Fibroblast of skin of left quadriceps (primary cell): Measurements from ENCODE around the gene MARCHF10.
"Not testable (repeated sequence)": the region's sequence is repeated elsewhere in the genome, so short reads cannot be mapped to it uniquely, and the experiment has no call there.

Source experiments
- DNase-seq, 2 experiments: peaks; one replicate each; pipeline ENCODE4 v3.0.0-alpha.2; 2013; ENCODE audit warnings: low read depth in 2 of 2

MARCHF10 gene

GRCh38 chr17:62698459-62698858 lies 109.7 kb downstream of the MARCHF10 start:
- DNase-seq = peak in 1 of 2 experiments; percentile 42

DNA sequence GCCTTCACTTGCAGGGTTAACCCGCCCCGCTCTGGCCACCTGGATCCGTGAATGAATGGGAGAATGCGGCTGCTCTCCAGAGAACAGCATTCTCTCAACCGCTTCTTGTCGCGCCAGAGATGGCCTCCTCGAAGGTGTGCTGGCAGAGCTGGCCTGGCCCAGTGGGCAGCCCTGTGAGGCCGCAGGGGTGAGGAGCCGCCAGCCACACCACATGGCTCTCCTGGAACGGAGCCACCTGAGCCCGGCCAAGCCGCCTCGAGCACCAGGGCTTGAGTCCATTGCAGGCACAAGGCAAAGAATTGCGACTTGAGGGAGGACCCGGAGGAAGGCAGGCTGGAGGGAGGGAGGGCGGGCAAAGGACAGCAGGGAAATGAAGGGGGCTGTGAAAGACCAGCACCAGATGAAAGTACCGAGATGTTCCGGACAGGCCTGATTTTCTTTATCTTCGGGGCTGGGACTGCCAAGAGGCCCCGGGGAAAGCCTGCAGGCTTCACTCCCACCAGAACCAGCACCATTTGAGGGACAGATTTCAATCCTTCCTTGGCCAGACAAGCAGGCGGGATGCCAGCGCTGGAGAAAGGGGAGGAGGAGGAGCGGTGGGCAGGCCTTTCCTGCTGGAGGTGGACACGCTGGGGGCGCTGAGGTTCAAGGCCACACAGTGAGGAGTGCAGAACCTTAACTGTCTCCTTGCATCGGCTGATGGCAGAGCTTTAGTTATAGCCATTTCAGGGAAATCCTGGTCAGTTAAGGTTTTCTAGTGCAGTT lies 111.2 kb downstream of the MARCHF10 start:
- DNase-seq = no peak

DNA sequence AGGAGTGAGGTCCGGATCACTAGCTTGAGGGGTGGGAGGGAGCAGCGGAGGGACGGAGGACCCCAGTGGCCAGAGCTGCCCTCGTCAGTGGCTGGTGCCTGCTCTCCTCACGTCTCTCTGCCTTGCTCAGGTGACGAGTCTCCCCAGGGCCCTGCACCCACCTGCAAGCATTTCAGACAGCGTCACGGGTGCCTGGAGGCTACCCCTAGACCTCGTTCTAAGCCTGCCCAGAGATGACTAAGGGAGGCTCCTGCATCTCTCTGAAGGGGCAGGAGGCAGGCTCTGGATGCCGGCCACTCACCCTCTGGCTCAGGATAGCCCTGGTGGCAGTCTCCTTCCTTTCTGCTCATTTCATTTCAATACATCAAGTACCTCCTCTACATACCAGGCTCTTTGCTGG lies 111.9 kb downstream of the MARCHF10 start:
- no peak for DNase-seq

DNA sequence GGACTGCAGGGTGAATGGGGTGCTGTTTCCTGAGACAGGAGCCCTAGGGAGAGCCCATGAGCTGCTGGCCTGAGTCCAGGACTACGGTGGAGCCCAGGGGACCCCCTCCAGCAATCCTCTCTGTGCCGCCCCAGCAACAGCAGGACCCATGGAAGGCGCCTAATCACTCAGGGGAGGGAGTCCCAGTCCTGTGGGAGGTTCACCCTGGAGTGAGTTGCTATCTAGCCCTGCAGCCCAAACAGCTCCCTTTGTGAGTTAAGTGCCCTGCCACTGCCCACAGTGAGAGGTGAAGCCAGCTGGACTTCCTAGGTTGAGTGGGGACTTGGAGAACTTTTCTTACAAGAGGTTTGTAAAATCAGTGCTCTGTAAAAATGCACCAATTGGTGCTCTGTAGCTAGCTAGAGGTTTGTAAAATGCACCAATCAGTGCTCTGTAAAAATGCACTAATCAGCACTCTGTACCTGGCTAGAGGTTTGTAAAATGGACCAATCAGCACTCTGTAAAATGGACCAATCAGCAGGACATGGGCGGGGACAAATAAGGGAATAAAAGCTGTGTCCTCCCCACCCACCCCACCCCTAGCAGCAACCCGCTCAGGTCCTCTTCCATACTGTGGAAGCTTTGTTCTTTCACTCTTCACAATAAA lies 112.9 kb downstream of the MARCHF10 start:
- not testable (repeated sequence) for DNase-seq

DNA sequence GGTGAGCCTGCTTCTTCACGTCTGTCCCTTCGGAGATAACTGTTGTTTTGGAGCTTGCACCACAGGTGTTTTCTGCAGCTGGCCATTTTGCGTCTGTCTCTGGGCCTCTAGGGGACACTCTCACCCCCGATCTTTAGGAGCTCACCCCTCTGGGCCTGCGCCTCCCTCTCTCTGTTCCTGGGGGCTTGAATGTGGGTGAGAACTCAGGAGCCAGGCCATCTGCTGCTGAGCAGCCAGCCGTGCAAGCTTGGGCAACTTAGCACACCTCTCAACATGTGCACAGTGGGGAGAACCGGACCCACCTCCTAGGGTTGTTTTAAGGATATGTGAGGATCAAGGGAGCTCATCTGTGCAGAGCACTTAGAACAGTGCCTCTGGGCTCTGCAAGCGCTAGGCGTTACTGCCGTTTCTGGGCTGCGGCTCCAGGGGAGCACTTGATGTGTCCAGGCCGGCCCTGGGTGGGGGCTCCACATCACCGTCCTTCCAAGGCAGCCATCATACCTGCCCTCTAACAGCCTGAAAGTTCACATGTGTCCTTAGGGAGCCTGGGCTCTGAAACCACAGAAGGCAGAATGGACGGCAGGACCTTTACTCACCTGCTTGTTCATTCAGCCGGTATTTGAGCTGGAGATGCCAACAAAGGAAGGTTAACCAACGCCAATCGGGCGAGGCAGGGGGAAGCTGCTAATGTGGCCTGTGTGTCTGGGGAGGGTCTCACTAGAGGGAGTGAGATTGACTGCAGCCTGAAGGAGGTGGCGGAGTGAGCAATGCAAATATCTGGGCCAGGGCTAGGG lies 114.3 kb downstream of the MARCHF10 start:
- DNase-seq = no peak

- no peak for DNase-seq
Observed at GRCh38 chr17:62692721-62693431, 115.2 kb downstream of the MARCHF10 start.

GRCh38 chr17:62692159-62692651 lies 115.9 kb downstream of the MARCHF10 start:
- no peak for DNase-seq

- not testable (repeated sequence) for DNase-seq
Observed at GRCh38 chr17:62691589-62691915, 116.6 kb downstream of the MARCHF10 start.

DNA sequence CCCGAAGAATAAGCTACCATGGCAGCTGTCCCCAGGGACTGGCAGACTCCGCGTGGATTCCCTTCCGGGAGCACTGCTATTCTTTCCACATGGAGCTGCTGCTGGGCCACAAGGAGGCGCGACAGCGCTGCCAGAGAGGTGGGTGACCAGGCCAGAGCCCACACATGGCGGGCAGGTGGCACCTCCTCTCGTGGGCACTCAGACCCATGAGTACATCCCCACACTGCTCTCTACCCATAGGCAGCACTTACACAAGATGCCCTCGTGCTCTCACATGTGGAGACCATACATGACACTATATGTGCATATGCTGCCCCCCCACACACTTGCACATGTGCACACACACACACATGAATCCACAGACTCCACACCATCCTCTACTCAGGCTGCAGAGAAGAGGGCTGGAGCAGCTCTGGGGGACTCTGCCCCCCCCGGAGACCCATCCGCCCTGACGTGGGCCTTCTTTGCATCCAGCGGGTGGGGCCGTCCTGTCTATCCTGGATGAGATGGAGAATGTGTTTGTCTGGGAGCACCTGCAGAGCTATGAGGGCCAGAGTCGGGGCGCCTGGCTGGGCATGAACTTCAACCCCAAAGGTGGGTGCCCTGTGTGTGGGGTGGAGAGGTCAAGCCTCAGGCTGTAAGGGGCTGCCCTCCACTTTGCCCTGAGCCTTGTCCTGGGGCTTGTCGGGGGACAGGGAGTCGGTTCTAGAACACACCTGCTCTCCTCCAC lies 117.8 kb downstream of the MARCHF10 start:
- no peak for DNase-seq

- DNase-seq = no peak
Observed at GRCh38 chr17:62689441-62690167, 118.5 kb downstream of the MARCHF10 start.

- DNase-seq = no peak
Observed at GRCh38 chr17:62688398-62689160, 119.5 kb downstream of the MARCHF10 start.

GRCh38 chr17:62687997-62688396 lies 120.1 kb downstream of the MARCHF10 start:
- DNase-seq = no peak

DNA sequence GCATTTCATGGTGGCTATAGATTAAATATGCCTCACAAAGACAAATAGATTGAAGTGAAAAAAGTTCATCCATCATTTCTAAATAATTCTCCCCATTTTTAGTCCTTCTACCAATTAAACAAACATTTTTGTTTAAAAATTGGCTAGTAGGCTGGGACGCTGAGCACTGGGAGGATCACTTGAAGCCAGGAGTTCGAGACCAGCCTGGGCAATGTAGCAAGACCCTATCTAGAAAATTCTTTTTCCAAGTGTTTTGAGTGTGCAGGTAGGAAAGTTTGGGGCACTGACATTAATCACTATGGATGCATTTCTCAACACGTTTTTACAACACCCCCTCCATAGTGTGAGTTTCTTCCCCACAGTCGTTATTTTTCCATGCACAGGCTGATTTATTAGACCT lies 123.9 kb downstream of the MARCHF10 start:
- no peak for DNase-seq

- DNase-seq = no peak
Observed at GRCh38 chr17:62681939-62682381, 126.2 kb downstream of the MARCHF10 start.

DNA sequence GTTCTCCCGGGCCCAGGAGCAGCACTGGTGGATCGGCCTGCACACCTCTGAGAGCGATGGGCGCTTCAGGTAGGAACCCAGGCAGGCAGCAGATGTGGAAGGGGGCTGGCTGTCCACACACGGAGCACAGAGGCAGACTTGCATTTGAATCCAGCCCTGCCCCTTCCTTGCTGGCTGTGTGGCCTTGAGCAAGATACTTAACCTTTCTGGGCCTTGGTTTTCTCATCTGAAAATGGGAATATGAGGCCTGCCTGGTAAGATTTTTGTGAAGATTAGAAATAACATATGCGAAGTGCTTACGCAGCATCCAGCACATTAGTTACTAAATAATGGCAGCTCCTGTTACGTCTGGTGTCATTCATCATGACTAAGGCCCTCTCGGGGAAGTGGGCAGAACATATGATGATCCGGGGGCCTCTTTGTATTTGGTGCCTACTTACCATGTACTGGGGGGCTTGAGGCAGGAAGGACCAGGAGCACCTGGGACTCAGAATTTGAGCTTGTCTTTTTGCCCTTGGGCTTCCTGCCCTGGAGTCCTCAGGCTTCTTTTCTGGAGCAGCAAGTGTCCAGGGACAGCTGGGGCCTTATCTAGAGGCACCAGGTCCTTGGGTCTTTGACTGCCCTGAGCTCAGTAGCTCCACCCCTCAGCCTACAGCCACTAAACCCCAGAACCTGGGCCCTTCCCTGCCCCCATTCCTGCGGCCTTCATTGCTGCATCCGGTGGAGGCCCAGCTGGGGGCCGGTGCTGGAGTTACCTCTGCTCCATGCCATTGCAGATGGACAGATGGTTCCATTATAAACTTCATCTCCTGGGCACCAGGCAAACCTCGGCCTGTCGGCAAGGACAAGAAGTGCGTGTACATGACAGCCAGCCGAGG lies 126.8 kb downstream of the MARCHF10 start:
- DNase-seq = no peak

- no peak for DNase-seq
Observed at GRCh38 chr17:62680541-62681052, 127.5 kb downstream of the MARCHF10 start.

DNA sequence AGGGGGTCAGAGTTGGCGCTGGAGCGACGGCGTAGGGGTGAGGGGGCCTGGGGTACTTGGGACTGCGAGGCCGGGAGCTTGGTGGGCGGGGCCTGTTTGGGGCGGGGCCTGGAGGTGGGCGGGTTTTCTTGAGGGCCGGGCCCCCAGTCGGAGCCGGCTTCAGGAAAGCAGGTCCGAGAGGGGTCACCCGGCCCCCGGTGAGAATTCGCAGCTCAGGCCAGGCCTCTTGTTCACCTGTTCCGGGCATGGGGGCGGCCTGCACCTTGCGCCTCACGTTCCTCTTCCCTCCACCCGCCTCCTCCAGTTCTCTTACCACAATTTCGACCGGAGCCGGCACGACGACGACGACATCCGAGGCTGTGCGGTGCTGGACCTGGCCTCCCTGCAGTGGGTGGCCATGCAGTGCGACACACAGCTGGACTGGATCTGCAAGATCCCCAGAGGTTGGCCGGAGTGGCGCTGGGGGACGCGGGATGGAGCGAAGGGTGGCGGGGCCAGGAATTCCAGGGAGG lies 128.2 kb downstream of the MARCHF10 start:
- DNase-seq = no peak

DNA sequence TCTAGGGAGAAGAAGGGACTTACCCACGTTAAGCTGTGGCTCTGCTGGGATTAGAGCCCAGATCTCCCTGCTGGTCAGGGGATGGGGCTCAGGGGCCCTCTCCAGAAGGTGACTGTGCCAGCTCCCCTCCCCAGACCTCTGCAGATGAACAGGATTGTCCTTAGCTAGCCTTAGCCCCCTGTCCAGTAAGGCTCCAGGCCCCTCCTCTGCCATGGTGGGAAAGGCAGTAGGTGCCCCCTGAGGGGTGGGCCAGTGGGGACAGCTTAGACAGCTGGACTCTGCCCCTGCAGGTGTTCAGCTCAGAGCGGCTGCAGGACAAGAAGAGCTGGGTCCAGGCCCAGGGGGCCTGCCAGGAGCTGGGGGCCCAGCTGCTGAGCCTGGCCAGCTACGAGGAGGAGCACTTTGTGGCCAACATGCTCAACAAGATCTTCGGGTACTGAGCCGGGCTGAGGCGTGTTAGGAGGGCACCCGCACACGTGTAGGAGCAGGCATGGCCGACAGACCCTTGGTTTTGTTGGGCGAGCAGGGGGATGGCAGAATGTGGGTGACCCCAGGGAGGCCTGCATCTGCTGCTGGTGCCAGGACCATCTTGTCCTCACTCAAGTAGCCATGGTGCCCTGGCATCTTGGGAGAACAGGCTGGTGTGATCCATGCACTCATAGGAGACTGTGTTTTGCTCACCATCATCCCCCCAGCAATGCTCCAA lies 129.7 kb downstream of the MARCHF10 start:
- no peak for DNase-seq
